NK-92 (cell line): ENCODE data around the gene HOXB2.
"Not testable (repeated sequence)": the region's sequence is repeated elsewhere in the genome, so short reads cannot be mapped to it uniquely, and the experiment has no call there.

Experiments
- DNase-seq: peaks from one replicate; lab custom pipeline; 2025; ENCODE audit not compliant: unreplicated experiment; lab: John Stamatoyannopoulos, UW

Gene HOXB2

GRCh38 chr17:48517478-48517877 lies 27.4 kb downstream of the HOXB2 start:
- DNase-seq = no peak

DNA sequence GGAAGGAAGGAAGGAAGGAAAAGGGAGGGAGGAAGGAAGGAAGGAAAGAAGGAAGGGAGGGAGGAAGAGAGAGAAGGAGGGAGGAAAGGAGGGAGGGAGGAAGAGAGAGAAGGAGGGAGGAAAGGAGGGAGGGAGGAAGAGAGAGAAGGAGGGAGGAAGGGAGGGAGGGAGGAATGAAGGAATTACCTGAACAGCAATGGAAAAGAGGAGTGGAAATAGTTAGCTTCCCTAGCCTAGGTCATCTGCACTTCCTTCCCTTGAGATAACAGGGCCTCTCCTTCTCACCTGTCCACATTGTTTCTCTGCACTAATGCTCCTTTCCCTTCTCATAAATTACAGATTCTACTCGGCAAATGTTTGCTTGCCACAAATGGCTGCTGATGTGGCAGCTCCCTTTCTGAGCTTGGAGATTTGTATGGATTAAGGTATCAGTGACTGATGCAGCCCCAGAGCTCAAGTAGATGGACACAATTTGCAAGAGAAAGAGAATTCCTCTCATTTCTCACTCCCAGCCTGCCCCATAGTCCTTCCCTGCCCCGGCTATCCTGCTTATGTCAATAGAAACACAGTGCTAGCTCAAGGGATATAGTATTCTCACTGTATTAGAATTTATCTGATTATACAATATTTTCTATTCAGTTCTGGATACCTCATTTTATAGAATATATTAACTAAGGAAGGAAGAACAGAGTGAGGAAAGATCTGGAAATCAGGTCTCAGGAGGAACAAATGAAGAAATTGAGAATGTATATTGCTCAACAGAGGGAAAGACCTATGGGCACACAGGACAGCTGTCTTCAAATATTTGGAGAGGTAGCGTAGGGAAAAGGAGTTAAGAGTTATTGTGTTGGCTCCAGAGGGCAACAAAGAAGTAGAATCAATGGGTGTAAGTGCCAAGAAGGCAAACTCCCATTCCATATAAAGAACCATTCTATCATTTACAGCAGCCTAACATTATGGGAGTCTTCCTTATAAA lies 28.7 kb downstream of the HOXB2 start:
- DNase-seq = no peak

DNA sequence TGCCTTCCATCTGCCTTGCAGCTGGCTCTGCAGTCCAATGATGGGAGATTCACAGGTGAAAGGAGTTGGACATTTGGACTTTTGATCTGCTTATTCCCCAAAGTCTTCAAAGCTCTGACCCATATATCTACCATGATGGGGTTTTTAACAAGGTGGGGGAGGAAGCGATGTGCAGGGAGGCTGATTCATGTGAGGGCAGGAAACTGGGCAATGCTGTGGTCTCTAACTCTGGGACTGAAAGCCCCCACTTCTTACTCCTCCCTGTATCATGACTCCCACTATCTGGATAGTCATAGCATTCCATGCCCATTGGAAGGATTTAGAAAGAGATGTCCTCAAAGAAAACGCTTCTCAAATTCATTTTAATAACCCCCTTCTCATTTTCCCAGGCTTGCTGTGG lies 30.4 kb downstream of the HOXB2 start:
- no peak for DNase-seq

DNA sequence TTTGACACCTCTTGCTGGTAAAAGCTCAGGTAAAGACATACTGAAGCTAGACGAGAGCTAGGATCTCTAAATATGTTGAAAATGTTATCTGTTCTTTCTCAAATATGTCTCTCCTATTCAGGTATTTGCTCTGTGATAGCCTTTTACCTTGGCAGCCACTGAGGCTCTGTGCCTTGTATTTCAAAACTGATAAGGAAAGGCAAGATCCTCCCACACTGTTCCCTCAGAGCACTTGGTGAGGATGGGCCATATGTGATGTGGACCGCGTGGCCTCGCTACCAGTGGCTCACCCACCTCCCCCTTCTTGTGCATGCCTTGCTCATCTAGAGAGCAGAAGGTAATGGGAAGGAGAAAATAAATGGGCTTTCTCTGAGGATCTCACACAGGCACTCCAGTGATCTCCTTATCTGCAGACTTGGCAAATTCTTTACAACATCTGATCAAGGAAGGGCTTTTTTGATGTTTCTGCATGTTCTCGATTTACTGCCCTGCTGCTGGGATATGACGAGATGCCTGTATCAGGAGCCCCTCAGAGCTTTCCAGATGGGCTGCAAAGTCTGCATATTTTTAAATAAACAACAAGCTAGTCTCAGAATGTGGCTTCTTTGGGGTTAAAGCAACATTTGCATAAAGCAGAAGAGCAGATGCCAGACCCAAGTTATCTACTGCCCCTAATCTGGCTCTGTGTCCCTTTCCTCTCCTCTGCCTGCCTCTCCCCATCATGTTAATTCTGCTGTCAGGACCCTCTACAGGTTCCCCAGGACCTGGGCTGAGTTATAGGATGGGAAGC lies 31.0 kb downstream of the HOXB2 start:
- no peak for DNase-seq

DNA sequence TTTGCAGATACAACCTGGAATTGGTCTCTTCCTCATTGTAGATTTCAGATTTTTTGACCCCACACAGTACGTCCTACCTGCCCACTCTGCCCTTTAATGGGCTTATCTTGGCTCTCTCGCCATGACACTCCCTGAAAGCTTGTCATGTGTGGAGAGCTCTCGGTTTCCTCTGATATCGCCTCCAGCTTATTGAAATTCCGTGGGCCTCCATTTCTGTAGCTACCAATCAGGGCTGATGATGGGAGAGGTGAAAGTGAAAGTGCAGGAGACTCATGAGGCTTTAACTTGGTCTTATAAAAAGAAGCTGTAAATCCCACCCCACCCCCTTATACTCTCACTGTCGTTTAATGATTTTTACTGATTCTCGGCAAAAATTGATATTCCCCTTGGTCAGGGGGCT lies 31.8 kb downstream of the HOXB2 start:
- DNase-seq = no peak

DNA sequence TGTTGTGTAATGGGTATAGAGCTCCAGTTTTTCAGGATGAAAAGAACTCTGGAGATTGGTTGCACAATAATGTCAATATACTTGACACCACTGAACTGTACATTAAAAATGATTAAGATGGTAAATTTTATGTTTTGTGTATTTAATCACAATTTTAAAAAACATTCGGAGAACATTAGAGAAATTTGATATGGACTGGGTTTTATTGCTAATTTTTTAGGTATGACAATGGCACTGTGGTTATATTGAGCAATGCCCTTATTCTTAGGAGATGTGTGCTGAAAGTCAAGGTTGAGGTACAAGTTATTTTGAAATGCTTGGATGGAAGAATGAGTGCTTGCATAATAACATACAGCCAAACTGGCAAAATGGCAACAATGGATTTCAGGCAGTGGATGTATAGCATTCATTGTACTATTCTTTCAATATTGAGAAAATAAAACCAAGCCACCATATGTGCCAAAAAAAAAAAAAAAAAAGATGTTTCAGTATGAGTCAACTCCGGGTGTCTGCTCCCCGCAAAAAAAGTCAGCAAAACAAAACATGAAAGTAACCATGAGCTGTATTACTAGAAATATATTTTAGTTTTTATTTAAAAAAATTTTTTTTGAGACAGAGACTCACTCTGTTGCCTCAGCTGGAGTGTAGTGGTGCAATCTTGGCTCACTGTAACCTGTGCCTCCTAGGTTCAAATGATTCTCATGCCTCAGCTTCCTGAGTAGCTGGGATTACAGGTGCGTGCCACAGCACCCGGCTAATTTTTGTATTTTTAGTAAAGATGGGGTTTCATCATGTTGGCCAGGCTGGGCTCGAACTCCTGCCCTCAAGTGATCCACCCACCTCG lies 33.9 kb downstream of the HOXB2 start:
- no peak for DNase-seq

GRCh38 chr17:48510381-48510760 lies 34.5 kb downstream of the HOXB2 start:
- DNase-seq = no peak

DNA sequence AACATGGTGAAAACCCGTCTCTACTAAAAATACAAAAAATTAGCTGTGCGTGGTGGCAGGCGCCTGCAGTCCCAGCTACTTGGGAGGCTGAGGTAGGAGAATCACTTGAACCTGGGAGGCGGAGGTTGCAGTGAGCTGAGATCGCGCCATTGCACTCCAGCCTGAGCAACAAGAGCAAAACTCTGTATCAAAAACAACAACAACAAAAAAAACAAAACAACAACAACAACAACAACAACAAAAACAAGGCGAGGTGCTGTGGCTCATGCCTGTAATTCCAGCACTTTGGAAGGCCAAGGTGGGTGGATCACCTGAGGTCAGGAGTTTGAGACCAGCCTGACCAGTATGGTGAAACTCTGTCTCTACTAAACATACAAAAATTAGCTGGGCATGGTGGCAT lies 35.2 kb downstream of the HOXB2 start:
- not testable (repeated sequence) for DNase-seq

DNA sequence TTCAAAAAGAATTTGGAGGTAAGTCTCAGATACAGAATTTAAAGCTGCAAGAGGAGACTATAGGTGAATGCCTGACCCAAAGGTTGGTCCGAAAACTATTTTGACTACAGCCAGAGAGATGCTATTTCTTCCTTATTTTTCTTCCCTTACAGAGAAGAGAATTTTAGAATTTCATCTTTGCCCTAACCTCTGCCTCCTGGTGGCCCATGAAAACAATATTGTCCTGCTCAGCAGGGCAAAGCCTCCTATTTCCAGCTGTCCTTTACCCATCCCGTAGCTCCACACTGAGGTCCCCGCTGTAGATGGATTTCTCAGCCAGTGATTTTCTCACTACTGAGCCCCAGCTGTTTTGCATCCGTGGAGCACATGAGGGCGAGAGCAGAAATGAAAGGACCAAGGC lies 38.7 kb downstream of the HOXB2 start:
- no peak for DNase-seq

GRCh38 chr17:48505788-48506187 lies 39.1 kb downstream of the HOXB2 start:
- no peak for DNase-seq

- DNase-seq = no peak
Measured at GRCh38 chr17:48504953-48505352, 40.0 kb downstream of the HOXB2 start.

DNA sequence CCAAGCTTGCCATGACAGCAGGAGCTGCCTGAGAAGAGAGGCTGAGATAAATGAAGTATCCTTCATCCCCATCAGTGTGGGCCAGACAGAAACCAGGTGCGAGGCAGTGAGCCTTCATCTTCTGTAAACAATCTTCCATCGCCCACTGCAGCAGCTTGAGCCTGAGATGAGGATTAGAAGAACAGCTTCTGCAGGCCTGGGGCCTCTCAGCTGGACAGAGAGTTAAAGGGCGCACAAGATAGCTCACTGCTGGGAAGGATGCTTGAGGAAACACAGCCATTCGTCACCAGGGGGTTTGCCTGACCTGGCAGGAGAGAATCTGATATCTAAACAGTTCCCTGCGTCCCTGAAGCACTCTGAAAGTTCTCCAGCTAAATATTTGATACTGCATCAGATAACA lies 41.2 kb downstream of the HOXB2 start:
- DNase-seq = no peak

- DNase-seq = no peak
Measured at GRCh38 chr17:48502901-48503300, 42.0 kb downstream of the HOXB2 start.

GRCh38 chr17:48502312-48502711 lies 42.6 kb downstream of the HOXB2 start:
- no peak for DNase-seq

- DNase-seq = no peak
Measured at GRCh38 chr17:48500435-48501426, 44.2 kb downstream of the HOXB2 start.

- no peak for DNase-seq
Measured at GRCh38 chr17:48499735-48500434, 45.0 kb downstream of the HOXB2 start.

GRCh38 chr17:48499248-48499647 lies 45.7 kb downstream of the HOXB2 start:
- DNase-seq = no peak

DNA sequence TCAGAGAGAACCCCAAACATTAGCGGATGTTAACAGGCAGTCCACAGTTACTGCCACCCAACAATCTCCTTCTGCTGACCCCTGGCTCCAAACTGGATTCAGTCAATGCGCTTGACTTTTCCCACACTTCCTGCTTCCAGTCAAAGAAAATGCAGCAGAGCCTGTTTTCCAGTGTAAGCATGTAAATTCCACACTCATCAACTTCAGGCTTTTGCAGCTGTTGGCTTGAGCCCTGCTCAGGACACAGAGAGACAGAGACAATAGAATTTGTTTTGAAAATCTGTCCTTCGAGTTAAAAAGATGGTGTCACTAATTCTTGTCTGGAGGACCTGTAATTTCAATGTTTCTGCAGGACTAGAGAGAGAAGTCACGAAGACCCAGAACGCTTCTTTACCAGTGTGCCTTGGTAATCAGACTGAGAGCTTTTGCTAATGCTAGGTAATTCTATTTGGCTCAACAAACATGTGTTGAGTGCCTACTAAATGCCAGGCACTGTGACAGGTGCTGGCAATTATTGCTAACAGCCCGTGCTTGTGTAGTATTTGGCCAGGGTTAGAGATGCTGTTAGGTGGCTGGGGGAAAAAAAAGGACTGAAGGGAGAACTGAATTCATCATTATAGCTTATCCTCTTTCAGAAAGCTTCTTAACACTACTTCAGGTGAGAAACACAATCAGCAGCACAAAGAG lies 46.6 kb downstream of the HOXB2 start:
- DNase-seq = no peak

DNA sequence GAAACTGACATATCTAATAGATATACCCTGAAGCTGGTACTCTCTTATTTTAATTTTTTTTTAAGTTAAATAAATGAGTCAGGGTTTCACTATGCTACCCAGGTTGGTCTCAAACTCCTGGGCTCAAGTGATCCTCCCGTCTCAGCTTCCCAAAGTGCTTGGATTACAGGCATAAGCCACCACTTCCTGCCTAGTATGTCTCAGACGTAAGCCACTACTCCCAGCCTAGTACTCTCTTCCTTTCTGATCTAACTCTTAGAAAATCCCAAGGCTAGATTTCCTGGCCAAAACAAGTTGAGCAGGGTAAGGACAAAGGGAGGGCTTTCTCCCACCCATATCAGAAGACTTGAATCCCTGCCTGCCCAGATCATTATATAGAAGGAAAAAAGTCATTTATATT lies 47.8 kb downstream of the HOXB2 start:
- no peak for DNase-seq
